A375 (cell line): ENCODE measurements around the gene VNN1. TPM values are rescaled to one million over a fixed set of nuclear protein-coding genes. Genes with fewer than 3 reads are reported as not detected.

Experiments
- total RNA-seq: library from RNA; depleted of rRNA; stranded (reverse); fragments of >200 nt; shearing (Covaris generic); gene quantifications from 2 replicates; pipeline ENCODE4 v1.2.3, GENCODE V29; 2014; rRNA removed

The VNN1 gene, protein sequence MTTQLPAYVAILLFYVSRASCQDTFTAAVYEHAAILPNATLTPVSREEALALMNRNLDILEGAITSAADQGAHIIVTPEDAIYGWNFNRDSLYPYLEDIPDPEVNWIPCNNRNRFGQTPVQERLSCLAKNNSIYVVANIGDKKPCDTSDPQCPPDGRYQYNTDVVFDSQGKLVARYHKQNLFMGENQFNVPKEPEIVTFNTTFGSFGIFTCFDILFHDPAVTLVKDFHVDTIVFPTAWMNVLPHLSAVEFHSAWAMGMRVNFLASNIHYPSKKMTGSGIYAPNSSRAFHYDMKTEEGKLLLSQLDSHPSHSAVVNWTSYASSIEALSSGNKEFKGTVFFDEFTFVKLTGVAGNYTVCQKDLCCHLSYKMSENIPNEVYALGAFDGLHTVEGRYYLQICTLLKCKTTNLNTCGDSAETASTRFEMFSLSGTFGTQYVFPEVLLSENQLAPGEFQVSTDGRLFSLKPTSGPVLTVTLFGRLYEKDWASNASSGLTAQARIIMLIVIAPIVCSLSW
- 0.08 TPM in 1 of 2 replicates, not detected in the other for total RNA-seq

GRCh38 chr6:132713352-132714134 lies at the start of gene VNN1:
VNN1 (minus strand) TSS chr6:132714055; CDS start chr6:132714035, 20 bp downstream.

GRCh38 chr6:132659082-132659481 lies 54.8 kb downstream of the VNN1 start, which contains the start of gene TAAR1:
TAAR1 (minus strand) TSS chr6:132659182; CDS start chr6:132646003, 13,179 bp downstream.

Other genes with a start within 250 kb of the VNN1 start
- 9.6 and 14.0 TPM in 2 replicates for gene STX7, start 200.9 kb downstream of the VNN1 start, total RNA-seq
- not detected in 2 replicates for gene TAAR9, start 175.8 kb downstream of the VNN1 start, total RNA-seq
- gene TAAR8, start 161.4 kb downstream of the VNN1 start, total RNA-seq: not detected in 2 replicates
- not detected in 2 replicates for gene TAAR6, start 143.7 kb downstream of the VNN1 start, total RNA-seq
- not detected in 2 replicates for gene TAAR5, start 124.3 kb downstream of the VNN1 start, total RNA-seq
- not detected in 2 replicates for gene TAAR2, start 89.8 kb downstream of the VNN1 start, total RNA-seq
- gene TAAR1, start 54.9 kb downstream of the VNN1 start, total RNA-seq: not detected in 2 replicates
- 0.29 TPM in 1 of 2 replicates, not detected in the other for gene VNN2, start 43.8 kb upstream of the VNN1 start, total RNA-seq
- gene SLC18B1, start 84.6 kb upstream of the VNN1 start, total RNA-seq: 7.8 and 8.1 TPM in 2 replicates
- gene RPS12, start 100.5 kb upstream of the VNN1 start, total RNA-seq: 1,472 and 1,509 TPM in 2 replicates